ENCODE measurements around the gene SLC15A4. TPM values are rescaled to one million over a fixed set of nuclear protein-coding genes. Genes with fewer than 3 reads are reported as not detected.

The SLC15A4 gene
- total RNA-seq, 1 experiment from 2014 or later: 21.6 TPM

DNA sequence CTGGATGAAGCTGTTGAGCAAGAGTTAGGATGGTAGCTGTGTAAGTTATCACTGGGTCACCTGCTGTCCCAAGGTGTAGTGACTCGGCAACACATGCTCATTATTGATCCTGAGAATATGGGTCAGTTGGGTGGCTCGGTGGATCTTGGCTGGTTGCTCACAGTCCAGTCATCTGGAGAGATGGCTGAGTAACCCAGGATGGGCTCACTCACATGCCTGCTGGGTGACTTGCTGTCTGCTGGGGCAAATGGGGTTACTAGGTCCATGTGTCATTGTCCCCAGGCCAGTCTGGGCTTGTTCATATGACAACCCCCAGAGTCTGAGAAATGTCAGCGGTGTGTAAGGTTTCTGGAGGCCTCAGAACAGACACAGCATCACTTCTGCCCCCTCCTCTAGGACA lies 69.5 kb downstream of the SLC15A4 start:
- Mint-ChIP-seq H3K36me3 (ENCODE audit: insufficient read depth in 1 of 3, low read depth in 3 of 3) (peaks cover 0 to 7% (median 0%) of the 10 kb centered on the region in 3 experiments; a peak in 3 of 7 replicates), H3K9me3 (peaks cover 6% of the 10 kb centered on the region in 2 experiments; a peak in 2 of 5 replicates), H3K4me3 (no peak overlapping the region), H3K27ac (no peak overlapping the region), H3K4me1 (peaks cover 3 to 15% of the 10 kb centered on the region in 2 experiments), H3K27me3 (ENCODE audit: low read depth) (peaks cover 15% of the 10 kb centered on the region)
- no peak overlapping the region for H2AK5ac ChIP-seq (ENCODE audit: insufficient read length, low read length)
- no peak overlapping the region for H3K4me2 ChIP-seq (ENCODE audit: insufficient read depth, insufficient read length, low read length)
- TF ChIP-seq, protein P1, sequence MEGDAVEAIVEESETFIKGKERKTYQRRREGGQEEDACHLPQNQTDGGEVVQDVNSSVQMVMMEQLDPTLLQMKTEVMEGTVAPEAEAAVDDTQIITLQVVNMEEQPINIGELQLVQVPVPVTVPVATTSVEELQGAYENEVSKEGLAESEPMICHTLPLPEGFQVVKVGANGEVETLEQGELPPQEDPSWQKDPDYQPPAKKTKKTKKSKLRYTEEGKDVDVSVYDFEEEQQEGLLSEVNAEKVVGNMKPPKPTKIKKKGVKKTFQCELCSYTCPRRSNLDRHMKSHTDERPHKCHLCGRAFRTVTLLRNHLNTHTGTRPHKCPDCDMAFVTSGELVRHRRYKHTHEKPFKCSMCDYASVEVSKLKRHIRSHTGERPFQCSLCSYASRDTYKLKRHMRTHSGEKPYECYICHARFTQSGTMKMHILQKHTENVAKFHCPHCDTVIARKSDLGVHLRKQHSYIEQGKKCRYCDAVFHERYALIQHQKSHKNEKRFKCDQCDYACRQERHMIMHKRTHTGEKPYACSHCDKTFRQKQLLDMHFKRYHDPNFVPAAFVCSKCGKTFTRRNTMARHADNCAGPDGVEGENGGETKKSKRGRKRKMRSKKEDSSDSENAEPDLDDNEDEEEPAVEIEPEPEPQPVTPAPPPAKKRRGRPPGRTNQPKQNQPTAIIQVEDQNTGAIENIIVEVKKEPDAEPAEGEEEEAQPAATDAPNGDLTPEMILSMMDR (conservative IDR thresholded peaks at IDR 0.05): no peak
- no peaks in the 10 kb centered on the region; the same call in none of the 2 replicates for H3K27me3 ChIP-seq (ENCODE audit: insufficient read depth, low read length)
- no peak overlapping the region for H2AFZ ChIP-seq (ENCODE audit: low read length)
- no peak for DNase-seq
- no peak overlapping the region for H3K14ac ChIP-seq (ENCODE audit: insufficient read depth, low read length)
- H3K9ac ChIP-seq (ENCODE audit: extremely low read depth, insufficient read length, low read length): no peak overlapping the region
- H3K56ac ChIP-seq (ENCODE audit: insufficient read length, low read depth, low read length): no peak overlapping the region
- H3K23me2 ChIP-seq (ENCODE audit: insufficient read length, low read depth, low read length, poor library complexity, severe bottlenecking): no peaks in the 10 kb centered on the region
- H2BK120ac ChIP-seq (ENCODE audit: low read depth, low read length, poor library complexity, severe bottlenecking): no peak overlapping the region
- H3K4me1 ChIP-seq (ENCODE audit: insufficient read depth, low read length): no peaks in the 10 kb centered on the region
- H2BK5ac ChIP-seq (ENCODE audit: insufficient read length, low read length): no peak overlapping the region
- H3K18ac ChIP-seq (ENCODE audit: insufficient read length, low read depth, low read length): no peak overlapping the region
- no peak overlapping the region for H3K4ac ChIP-seq (ENCODE audit: low read depth, low read length)
- no peaks in the 10 kb centered on the region for H4K20me1 ChIP-seq (ENCODE audit: control insufficient read depth, insufficient read depth, insufficient read length)
- no peak overlapping the region for H4K8ac ChIP-seq (replicated peaks; ENCODE audit: insufficient read length, low read depth, low read length)
- H3T11ph ChIP-seq (ENCODE audit: low read length): no peak overlapping the region
- H3K9me3 ChIP-seq (ENCODE audit: control insufficient read depth, low read depth, low read length): no peaks in the 10 kb centered on the region
- H4K5ac ChIP-seq (ENCODE audit: insufficient read length, low read depth, low read length): no peak overlapping the region
- H3K23ac ChIP-seq (ENCODE audit: insufficient read length, low read depth, low read length): no peak overlapping the region
- no CpG with 5 or more reads among the region's 3 CpGs for WGBS (ENCODE audit: extremely low coverage, insufficient read length, low lambda C conversion rate)
- no peak overlapping the region for H4K91ac ChIP-seq (ENCODE audit: insufficient read length, low read depth, low read length)
- H2BK15ac ChIP-seq (ENCODE audit: low read depth, low read length): no peak overlapping the region; the same call in 1 of the 2 replicates
- no peaks in the 10 kb centered on the region for H3K79me1 ChIP-seq (ENCODE audit: insufficient read depth, low read depth, low read length, poor library complexity, severe bottlenecking)
- no peak overlapping the region for H2BK20ac ChIP-seq (ENCODE audit: low read depth, low read length, poor library complexity, severe bottlenecking)
- no peaks in the 10 kb centered on the region for H3K79me2 ChIP-seq (ENCODE audit: insufficient read depth, low read length)
- H3K27ac ChIP-seq (ENCODE audit: insufficient read length, low read depth, low read length): no peak overlapping the region
- H2BK12ac ChIP-seq (ENCODE audit: insufficient read length, low read depth, low read length): no peak overlapping the region
